NB4 (cell line): ENCODE measurements around the gene KEL.

ENCODE experiments used
- CTCF ChIP-seq: IDR thresholded peaks from one replicate; pipeline ENCODE4 v1.5.1; 2012; ENCODE audit warnings: low read depth, low read length
- MYC ChIP-seq: IDR thresholded peaks from 2 replicates; pipeline ENCODE4 v1.6.1; 2011; ENCODE audit warnings: low read depth, low read length

DNA sequence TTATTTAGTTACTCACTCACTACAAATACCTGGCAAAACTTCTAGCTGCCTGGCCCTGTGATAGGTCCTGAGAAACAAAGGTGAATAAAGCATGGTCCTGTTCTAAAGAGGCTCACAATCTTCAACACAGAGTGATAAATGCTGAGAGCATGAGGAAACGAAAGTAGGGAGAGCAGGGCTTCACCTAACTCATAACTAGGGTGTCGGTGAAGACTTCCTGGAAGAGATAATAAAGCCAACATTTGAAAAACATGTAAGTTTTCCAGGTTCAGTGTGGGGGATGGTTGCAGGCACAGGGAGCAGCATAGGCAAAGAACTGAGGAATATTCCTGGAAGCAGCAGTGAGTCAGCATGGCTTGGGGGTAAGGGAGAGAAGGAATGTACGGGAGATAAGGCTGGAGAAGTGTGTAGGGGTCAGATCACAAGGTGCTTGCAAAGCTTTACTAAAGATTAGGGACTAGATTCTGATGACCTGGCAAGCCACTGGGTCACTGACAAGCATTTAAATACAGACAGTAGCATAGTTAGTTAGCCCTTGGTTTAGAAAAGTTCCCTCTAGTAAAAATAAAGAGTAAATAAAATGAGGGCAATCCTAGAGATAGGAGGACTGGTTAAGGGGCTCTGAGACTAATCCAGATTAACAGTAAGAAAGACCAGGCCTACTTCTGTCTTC is 5.1 kb downstream of the KEL start:
- TF ChIP-seq CTCF (no peak), MYC (no peak)
